ENCODE data around the gene ZNF524.

The ZNF524 gene

GRCh38 chr19:55603115-55603514 lies 3.0 kb downstream of the ZNF524 start:
- no peak for DNase-seq

- DNase-seq, result no peak
These were observed 3.6 kb downstream of the ZNF524 start for GRCh38 chr19:55603581-55604292.

GRCh38 chr19:55605207-55605636 lies 5.1 kb downstream of the ZNF524 start:
- DNase-seq, result peak; percentile 99

- peak; percentile 74 for DNase-seq
These were observed 5.8 kb downstream of the ZNF524 start, which contains the start of gene ZNF865 for GRCh38 chr19:55605637-55606470. Gene ZNF865, plus strand, starts transcription at chr19:55605647. Its CDS starts 7,972 bp downstream, at chr19:55613619.

DNA sequence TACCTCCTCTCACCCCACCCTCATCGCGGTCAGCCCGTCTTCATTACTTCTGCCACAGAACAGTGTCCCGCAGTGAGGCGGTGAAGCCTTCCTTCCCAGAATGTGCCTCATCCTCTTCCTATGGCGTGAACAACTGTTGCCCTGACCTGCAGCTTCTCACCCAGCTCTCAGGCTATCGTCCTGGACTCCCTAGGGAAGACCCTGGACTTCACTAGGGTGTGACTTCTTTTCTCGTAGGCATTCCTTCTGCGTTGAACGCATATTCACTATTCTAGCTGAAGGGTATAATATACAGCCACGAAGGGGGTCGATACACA lies 6.3 kb downstream of the ZNF524 start:
- DNase-seq, result no peak

- DNase-seq, result no peak
These were observed 6.7 kb downstream of the ZNF524 start for GRCh38 chr19:55606817-55607216.

- DNase-seq, result no peak
These were observed 9.2 kb downstream of the ZNF524 start for GRCh38 chr19:55609326-55609725.

DNA sequence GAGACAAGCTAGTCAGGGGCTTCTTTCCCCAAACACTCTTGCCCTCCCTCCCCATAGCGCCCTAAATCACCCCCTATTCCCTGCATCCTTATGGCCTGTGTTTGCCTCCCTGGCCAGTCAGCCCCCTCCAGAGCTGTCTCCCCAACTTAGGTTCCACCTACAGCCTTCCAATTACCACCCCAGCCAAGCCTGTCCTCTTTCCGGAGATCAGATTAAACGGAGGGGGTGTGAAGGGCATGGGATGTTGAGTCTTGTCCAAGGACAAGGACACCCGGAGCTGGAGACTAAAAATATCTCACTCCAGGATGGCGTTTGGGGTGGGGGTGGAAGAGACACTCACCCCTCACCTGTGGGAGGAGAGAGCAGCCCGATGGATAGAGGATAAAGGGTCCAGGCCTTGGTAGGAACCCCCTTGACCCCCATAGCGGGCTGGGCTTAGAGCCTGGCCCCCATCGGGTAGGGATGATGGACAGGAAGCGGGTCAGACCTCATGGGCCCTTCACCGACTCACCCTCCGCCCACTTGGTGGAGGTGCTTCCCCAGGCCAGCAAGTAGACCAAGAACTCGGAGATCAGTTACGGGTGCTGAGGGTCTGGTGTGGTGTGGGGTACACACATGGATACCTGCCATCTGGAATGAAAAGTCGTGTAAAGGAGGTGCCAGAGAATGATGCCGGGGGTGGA lies 11.4 kb downstream of the ZNF524 start:
- no peak for DNase-seq

DNA sequence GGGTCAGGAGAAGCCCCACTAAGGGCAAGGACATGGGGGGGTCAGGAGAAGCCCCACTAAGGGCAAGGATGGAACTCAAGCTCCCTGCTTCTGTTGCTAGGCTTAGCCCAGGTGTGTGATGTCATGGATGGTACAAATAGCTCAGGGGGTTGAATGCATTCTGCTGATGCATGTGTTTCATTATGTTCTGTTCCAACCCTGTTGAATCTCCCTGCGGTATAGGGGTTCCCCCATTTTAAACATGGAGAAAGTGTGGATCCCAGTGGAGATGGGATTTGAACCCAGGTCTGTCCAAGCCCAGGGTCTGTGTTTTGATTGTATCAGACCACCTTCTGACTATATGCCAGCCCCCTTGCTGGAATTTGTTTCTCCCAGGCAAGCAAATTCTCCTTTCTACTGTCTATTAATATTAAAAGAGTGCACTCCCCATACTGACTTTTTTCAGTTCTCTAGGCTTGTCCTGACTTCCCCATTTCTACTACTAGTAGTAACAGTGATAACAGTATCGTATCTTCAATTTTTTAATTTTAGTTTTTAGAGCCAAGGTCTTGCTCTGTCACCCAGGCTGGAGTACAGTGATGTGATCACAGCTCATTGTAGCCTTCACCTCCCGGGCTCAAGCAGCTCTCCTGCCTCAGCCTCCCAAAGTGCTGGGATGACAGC lies 12.0 kb downstream of the ZNF524 start:
- DNase-seq, result no peak

- no peak for DNase-seq
These were observed 13.3 kb downstream of the ZNF524 start for GRCh38 chr19:55613396-55613795.

- no peak for DNase-seq
These were observed 14.0 kb downstream of the ZNF524 start for GRCh38 chr19:55613930-55614710.

DNA sequence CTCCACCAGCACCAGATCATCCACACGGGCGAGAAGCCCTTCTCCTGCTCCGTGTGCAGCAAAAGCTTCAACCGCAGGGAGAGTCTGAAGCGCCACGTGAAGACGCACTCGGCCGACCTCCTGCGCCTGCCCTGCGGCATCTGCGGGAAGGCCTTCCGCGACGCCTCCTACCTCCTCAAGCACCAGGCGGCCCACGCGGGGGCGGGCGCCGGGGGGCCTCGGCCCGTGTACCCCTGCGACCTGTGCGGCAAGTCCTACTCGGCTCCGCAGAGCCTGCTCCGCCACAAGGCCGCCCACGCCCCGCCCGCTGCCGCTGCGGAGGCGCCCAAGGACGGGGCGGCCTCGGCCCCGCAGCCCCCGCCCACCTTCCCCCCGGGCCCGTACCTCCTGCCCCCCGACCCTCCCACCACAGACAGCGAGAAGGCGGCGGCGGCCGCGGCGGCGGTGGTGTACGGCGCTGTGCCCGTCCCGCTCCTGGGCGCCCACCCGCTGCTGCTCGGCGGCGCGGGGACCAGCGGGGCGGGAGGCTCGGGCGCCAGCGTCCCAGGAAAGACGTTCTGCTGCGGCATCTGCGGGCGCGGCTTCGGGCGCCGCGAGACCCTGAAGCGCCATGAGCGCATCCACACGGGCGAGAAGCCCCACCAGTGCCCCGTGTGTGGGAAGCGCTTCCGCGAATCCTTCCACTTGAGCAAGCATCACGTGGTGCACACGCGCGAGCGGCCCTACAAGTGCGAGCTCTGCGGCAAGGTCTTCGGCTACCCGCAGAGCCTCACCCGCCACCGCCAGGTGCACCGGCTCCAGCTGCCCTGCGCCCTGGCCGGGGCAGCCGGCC lies 14.8 kb downstream of the ZNF524 start:
- DNase-seq, result no peak

- no peak for DNase-seq
These were observed 15.7 kb downstream of the ZNF524 start for GRCh38 chr19:55615543-55616394.

- DNase-seq, result no peak
These were observed 16.3 kb downstream of the ZNF524 start for GRCh38 chr19:55616395-55616875.

DNA sequence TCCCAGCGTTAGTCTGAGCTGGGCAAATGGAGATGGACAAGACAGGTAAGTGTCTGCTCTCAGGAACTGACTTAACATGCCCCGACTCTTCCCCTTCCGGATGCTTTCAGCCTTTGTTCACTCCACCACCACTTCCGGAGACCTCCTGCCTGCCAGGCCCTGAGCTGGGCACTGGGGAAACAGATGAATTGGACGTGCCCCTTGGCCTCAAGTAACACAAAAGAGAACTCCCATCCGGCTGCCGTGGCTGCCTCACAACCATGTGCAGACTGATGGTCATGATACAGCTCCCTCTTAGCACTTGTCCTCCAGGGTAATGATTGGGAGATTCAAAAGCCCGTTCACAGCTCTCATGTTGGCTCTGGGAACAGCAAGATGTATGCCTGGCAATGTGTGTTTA lies 17.3 kb downstream of the ZNF524 start:
- DNase-seq, result no peak

DNA sequence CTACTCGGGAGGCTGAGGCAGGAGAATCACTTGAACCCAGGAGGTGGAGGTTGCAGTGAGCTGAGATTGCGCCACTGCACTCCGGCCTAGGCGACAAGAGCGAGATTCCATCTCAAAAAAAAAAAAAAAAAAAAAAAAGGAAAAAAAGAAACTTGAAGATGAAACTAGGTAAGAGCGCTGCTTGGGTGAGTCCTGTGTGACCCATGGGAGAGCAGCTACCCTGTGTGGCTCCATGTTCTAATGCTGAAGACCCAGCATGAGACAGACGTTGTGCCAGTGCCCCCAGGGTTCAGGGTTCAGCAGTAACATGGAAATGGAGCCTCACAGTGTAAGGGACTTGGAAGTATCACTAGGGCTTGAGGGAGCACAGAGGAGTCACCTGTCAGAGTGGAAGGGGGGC lies 18.3 kb downstream of the ZNF524 start:
- no peak for DNase-seq

- no peak for DNase-seq
These were observed 19.2 kb downstream of the ZNF524 start for GRCh38 chr19:55619286-55619685.

GRCh38 chr19:55620410-55621204 lies 20.5 kb downstream of the ZNF524 start:
- peak; percentile 18 for DNase-seq

- DNase-seq, result no peak
These were observed 21.2 kb downstream of the ZNF524 start for GRCh38 chr19:55621205-55621672.
